ENCODE measurements around the gene LRRC34.

LRRC34 gene

DNA sequence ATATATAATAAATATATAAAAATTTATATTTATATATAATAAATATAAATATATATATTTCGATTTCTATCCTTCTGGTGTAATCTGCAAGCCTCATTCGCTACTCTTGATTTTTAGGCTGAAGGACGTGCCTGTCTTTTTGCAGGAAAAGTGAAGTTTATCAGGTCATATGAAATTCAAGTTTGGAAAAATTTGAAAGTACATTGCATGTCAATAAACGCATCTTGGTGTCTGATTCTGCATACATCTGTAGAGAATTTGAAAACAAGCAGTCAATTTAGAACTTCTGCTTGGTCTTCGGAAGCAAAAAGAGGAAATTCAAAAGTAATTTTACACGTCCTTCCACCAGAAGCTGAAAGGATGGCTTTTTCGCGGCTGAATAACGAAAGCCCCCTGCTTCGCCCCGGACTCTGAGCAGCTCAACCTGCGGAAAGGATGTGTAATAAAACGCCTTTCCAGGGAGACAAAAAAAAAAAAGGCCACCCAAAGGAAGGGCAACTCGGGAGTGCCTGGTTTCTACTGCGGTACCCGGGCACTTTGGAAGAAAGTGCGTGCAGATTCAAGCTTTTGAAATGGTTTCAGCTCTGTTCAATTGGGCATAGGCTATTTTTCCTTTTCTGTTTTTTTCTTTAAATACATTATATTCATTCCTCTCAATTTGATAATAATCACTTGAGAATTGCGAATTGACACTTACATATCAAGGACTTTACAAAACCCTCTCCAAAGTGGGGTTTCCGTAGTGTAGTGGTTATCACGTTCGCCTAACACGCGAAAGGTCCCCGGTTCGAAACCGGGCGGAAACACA lies 41.0 kb downstream of the LRRC34 start:
- Histone ChIP-seq H3K27me3 (replicated peaks) (no peaks in the 10 kb centered on the region), H3K36me3 (replicated peaks) (peaks cover 17% of the 10 kb centered on the region)
- peak; percentile 69 for DNase-seq

DNA sequence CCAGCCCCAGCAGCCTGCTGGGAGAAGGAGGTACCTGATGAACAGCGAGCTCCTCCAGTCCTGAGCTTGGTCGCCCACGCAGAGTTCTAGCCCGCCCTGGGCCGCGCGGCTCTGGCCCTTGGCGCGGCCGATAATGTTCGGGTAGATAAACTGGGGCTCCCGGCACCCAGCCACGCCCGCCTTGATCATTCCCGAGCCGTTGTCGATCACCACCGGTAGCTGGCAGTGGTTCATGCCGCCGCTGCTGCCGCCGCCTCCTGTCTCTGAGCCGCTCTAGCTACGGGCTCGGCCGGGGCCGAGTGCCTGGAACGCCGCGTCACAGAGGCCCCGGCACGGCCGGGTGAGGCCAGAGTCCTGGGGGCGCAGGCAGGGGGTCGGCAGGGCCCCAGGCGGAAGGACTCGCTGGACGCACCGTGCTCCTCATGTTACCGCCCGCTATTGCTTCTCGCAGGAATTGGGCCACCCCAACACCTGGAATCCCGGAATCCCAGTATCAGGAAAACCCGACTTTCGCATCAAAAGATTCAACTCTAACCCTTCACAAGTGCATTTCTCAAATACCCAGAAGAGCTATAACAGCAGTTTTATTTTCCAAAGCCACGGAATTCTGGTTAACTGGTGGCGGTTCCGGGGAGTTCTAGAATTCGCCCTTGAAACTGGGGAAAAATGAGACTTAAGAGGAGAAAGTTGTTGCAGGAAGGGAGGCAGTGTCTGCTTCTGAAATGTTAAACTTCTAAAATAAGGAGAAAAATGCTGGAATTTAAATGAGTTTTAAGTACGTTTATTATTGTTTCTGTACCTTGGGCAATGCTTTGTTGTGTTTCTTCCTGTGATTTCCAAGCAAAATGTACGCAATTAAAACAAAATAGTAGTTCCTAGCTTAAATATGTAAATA lies 43.2 kb downstream of the LRRC34 start, which contains the start of gene ACTRT3:
ACTRT3 (minus strand) TSS at position 275 of the 895 bp plus-strand sequence; CDS start at position 234, 41 bp downstream.
- peak; percentile 59 for DNase-seq
- Histone ChIP-seq H3K27ac (peak within 1 kb of the TSS; percentile 60), H3K27me3 (replicated peaks) (no peaks in the 10 kb centered on the region), H3K36me3 (replicated peaks) (peaks cover 4% of the 10 kb centered on the region), H3K4me3 (ENCODE audit: low read depth, low read length) (peak within 1 kb of the TSS; percentile 76)
- in situ Hi-C loops (cut with HindIII; ENCODE audit: low pct_ligation_motif_present, low sequenced_read_pairs): no loop called here
- TF ChIP-seq, protein P1, sequence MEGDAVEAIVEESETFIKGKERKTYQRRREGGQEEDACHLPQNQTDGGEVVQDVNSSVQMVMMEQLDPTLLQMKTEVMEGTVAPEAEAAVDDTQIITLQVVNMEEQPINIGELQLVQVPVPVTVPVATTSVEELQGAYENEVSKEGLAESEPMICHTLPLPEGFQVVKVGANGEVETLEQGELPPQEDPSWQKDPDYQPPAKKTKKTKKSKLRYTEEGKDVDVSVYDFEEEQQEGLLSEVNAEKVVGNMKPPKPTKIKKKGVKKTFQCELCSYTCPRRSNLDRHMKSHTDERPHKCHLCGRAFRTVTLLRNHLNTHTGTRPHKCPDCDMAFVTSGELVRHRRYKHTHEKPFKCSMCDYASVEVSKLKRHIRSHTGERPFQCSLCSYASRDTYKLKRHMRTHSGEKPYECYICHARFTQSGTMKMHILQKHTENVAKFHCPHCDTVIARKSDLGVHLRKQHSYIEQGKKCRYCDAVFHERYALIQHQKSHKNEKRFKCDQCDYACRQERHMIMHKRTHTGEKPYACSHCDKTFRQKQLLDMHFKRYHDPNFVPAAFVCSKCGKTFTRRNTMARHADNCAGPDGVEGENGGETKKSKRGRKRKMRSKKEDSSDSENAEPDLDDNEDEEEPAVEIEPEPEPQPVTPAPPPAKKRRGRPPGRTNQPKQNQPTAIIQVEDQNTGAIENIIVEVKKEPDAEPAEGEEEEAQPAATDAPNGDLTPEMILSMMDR (IDR thresholded peaks at IDR 0.05; ENCODE audit: low read depth, low read length, missing control alignments): no peak

More for the DNA sequence above, 41.0 kb downstream of the LRRC34 start:
- in situ Hi-C loops (cut with HindIII; ENCODE audit: low pct_ligation_motif_present, low sequenced_read_pairs): no loop called here
- Histone ChIP-seq H3K27ac (peak overlapping the region; percentile 93), H3K4me3 (ENCODE audit: low read depth, low read length) (peak overlapping the region; percentile 95)
- TF ChIP-seq, protein P1 (IDR thresholded peaks at IDR 0.05; ENCODE audit: low read depth, low read length, missing control alignments): no peak

DNA sequence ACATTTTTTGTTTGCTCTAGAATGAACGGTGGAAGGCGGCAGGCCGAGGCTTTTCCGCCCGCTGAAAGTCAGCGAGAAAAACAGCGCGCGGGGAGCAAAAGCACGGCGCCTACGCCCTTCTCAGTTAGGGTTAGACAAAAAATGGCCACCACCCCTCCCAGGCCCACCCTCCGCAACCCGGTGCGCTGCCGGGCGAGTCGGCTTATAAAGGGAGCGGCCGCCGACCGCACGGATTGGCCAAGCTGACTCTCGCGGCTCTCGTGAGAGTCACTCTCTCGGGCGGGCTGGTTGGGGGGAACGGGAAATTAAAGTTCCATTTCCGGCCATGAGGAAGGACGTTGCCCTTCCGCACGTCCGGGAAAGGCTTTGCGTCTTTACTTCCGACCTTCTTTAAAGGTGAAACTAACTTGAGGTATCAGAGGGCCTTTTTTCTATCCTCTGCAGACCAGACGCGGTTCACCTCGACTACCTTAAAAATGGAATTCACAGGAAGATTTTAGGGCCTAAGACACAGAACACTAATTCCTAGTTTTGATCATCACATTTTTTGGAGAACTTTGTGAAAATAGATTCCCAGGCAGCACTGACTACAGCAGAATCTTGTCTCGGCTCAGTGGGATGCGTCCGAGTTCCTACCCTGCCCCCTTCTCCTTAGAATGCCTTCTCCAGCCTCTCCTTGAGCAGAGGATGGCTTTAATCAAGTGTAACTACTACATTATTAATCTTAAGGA lies 47.7 kb downstream of the LRRC34 start, which contains the start of gene TERC:
TERC (minus strand) TSS at position 179 of the 731 bp plus-strand sequence.
- in situ Hi-C loops (cut with HindIII; ENCODE audit: low pct_ligation_motif_present, low sequenced_read_pairs): no loop called here
- DNase-seq: peak; percentile 86
- Histone ChIP-seq H3K36me3 (replicated peaks) (no peaks in the 10 kb centered on the region), H3K27ac (peak within 1 kb of the TSS; percentile 75), H3K27me3 (replicated peaks) (no peaks in the 10 kb centered on the region), H3K4me3 (ENCODE audit: low read depth, low read length) (peak within 1 kb of the TSS; percentile 75)
- TF ChIP-seq, protein P1 (IDR thresholded peaks at IDR 0.05; ENCODE audit: low read depth, low read length, missing control alignments): no peak

DNA sequence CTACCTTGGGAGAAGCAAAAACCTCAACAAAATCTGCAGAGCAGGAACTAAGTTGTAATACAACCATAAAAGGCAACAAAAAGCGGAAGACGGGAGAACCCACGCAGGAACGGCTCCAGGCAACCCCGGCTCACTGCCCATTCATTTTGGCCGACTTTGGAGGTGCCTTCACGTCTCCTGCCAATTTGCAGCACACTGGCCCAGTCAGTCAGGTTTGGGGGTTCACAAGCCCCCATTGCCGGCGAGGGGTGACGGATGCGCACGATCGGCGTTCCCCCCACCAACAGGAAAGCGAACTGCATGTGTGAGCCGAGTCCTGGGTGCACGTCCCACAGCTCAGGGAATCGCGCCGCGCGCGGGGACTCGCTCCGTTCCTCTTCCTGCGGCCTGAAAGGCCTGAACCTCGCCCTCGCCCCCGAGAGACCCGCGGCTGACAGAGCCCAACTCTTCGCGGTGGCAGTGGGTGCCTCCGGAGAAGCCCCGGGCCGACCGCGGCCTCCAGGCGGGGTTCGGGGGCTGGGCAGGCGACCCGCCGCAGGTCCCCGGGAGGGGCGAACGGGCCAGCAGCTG lies 48.3 kb downstream of the LRRC34 start:
- Histone ChIP-seq H3K27ac (peak overlapping the region; percentile 75), H3K27me3 (replicated peaks) (no peaks in the 10 kb centered on the region), H3K4me3 (ENCODE audit: low read depth, low read length) (peak overlapping the region; percentile 75), H3K36me3 (replicated peaks) (no peaks in the 10 kb centered on the region)
- in situ Hi-C loops (cut with HindIII; ENCODE audit: low pct_ligation_motif_present, low sequenced_read_pairs): no loop called here
- peak; percentile 29 for DNase-seq
- TF ChIP-seq, protein P1 (IDR thresholded peaks at IDR 0.05; ENCODE audit: low read depth, low read length, missing control alignments): no peak

DNA sequence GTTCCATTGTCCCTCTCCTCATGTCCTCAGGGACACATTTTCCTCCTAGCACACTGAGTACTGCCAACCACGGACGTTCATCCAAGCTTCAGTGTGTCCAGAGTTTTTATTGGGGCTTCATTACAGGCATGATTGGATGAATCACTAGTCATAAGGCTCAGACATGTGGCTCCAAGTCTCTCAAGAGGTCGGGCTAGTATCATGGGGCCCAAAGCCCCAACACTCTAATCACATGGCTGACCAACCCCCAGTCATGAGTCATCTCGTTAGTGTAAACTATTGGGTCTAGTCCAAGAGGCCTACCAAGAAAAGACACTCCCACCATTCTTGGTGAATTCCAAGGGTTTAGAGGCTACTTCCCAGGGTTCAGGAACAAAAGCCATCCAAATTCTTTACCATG lies 52.2 kb downstream of the LRRC34 start:
- H3K36me3 ChIP-seq (replicated peaks): no peaks in the 10 kb centered on the region
- DNase-seq: peak; percentile 80
- TF ChIP-seq, protein P1 (IDR thresholded peaks at IDR 0.05; ENCODE audit: low read depth, low read length, missing control alignments): no peak
- in situ Hi-C loops (cut with HindIII; ENCODE audit: low pct_ligation_motif_present, low sequenced_read_pairs): no loop called here
- H3K27me3 ChIP-seq (replicated peaks): no peaks in the 10 kb centered on the region
- no peak overlapping the region for H3K4me3 ChIP-seq (ENCODE audit: low read depth, low read length)
- peak overlapping the region; percentile 13 for H3K27ac ChIP-seq
